Fibroblast of lung (primary cell): ENCODE results near the gene ERCC8. TPM values are rescaled to one million over a fixed set of nuclear protein-coding genes. Genes with fewer than 3 reads are reported as not detected.

Source experiments
- DNase-seq, 2 donors: peaks; one replicate each; pipeline versions ENCODE4 v3.0.0 to v3.0.0-alpha.2; 2010; ENCODE audit warnings: low read depth in 2 of 2
- H2AFZ ChIP-seq: 2 replicates; pipeline ENCODE4 v1.5.1; 2012; ENCODE audit warnings: low read length, control low read depth, inconsistent platforms
- H3K27ac ChIP-seq: 2 replicates; pipeline ENCODE4 v1.5.1; 2011; ENCODE audit warnings: low read length, control low read depth; ENCODE audit not compliant: insufficient read depth
- H3K27me3 ChIP-seq: 2 replicates; pipeline ENCODE4 v1.5.1; 2011; ENCODE audit warnings: mild to moderate bottlenecking, low read length; ENCODE audit not compliant: control insufficient read depth, insufficient read depth
- H3K36me3 ChIP-seq: 2 replicates; pipeline ENCODE4 v1.5.1; 2011; ENCODE audit warnings: low read length; ENCODE audit not compliant: control insufficient read depth, insufficient read depth
- H3K4me1 ChIP-seq: 2 replicates; pipeline ENCODE4 v1.5.1; 2011; ENCODE audit warnings: low read length; ENCODE audit not compliant: control insufficient read depth, insufficient read depth; ENCODE audit errors: extremely low read depth
- H3K4me2 ChIP-seq: 2 replicates; pipeline ENCODE4 v1.5.1; 2011; ENCODE audit warnings: low read length, control low read depth; ENCODE audit not compliant: insufficient read depth; ENCODE audit errors: extremely low read depth
- H3K4me3 ChIP-seq, 4 experiments: fragments of 200-600 bp in 1 of 4; sonication (generic) in 1 of 4; replicated peaks in 1 of 4; 2 replicates each; pipeline ENCODE4 v1.5.1; 2011 to 2016; ENCODE audit warnings: low read length in 4 of 4, low read depth in 3 of 4, mild to moderate bottlenecking in 3 of 4, control low read depth in 2 of 4, inconsistent platforms in 1 of 4, mixed read lengths in 1 of 4; ENCODE audit not compliant: insufficient read depth in 1 of 4; ENCODE audit errors: control extremely low read depth in 1 of 4
- H3K79me2 ChIP-seq: 2 replicates; pipeline ENCODE4 v1.5.1; 2012; ENCODE audit warnings: mild to moderate bottlenecking, low read length, inconsistent platforms; ENCODE audit not compliant: control insufficient read depth, insufficient read depth
- H3K9ac ChIP-seq: 2 replicates; pipeline ENCODE4 v1.5.1; 2011; ENCODE audit warnings: mild to moderate bottlenecking, low read length, control low read depth; ENCODE audit not compliant: insufficient read depth
- H3K9me3 ChIP-seq: 2 replicates; pipeline ENCODE4 v1.5.1; 2012; ENCODE audit warnings: low read depth, low read length; ENCODE audit not compliant: control insufficient read depth, insufficient read depth
- H4K20me1 ChIP-seq: 2 replicates; pipeline ENCODE4 v1.5.1; 2011; ENCODE audit warnings: low read length; ENCODE audit not compliant: control insufficient read depth, insufficient read depth; ENCODE audit errors: extremely low read depth
- EZH2 ChIP-seq: IDR thresholded peaks from 2 replicates; pipeline ENCODE4 v1.5.1; 2012; ENCODE audit warnings: low read length, control low read depth, mild to moderate bottlenecking; ENCODE audit errors: missing control alignments
- polyA plus RNA-seq, 2 donors: library from polyadenylated mRNA; depleted of rRNA in 1 of 2; stranded (reverse) in 1 of 2; unstranded in 1 of 2; fragments of >200 nt; gene quantifications; 2 replicates each; pipeline ENCODE4 v1.2.1, GENCODE V29; 2011 to 2012; ENCODE audit warnings: missing spikeins in 1 of 2
- total RNA-seq: library from RNA; depleted of rRNA; stranded (reverse); fragments of >200 nt; gene quantifications from 2 replicates; pipeline ENCODE4 v1.2.1, GENCODE V29; 2014
- TF ChIP-seq, protein P1 (sequence below), 2 donors: IDR thresholded peaks in 1 of 2; conservative IDR thresholded peaks in 1 of 2; 1 replicate in 1 of 2; 2 replicates in 1 of 2; pipeline ENCODE4 v1.5.1; 2011 to 2012; ENCODE audit warnings: low read length in 2 of 2, control low read depth in 1 of 2, inconsistent platforms in 1 of 2, low read depth in 1 of 2, mild to moderate bottlenecking in 1 of 2

Gene ERCC8
- total and polyA plus RNA-seq, 2 donors (not counting 1 experiment from before 2014, with no cell fraction given), result 16.3 to 23.7 TPM

DNA sequence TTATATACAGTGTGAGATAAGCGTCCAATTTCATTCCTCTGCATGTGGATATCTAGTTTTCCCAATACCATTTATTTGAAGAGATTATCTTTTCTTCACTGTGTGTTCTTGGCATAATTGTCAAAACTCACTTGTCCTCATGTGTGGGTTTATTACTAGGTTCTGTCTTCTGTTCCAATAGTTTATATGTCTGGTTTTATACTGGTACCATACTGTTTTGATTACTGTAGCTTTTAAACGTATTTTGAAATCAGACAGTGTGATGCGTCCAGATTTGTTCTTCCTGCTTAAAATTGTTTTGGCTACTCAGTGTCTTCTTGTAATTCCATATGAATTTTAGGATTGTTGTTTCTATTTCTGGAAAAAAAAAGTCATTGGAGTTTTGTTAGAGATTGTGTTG is 10.4 kb upstream of the ERCC8 start:
- no peak overlapping the region for H3K27ac ChIP-seq
- no peak overlapping the region for H3K4me2 ChIP-seq
- H3K9ac ChIP-seq, result no peak overlapping the region
- no peaks in the 10 kb centered on the region for H3K4me1 ChIP-seq
- no peak overlapping the region for H3K4me3 ChIP-seq
- no peak for TF ChIP-seq EZH2
- TF ChIP-seq, protein P1, sequence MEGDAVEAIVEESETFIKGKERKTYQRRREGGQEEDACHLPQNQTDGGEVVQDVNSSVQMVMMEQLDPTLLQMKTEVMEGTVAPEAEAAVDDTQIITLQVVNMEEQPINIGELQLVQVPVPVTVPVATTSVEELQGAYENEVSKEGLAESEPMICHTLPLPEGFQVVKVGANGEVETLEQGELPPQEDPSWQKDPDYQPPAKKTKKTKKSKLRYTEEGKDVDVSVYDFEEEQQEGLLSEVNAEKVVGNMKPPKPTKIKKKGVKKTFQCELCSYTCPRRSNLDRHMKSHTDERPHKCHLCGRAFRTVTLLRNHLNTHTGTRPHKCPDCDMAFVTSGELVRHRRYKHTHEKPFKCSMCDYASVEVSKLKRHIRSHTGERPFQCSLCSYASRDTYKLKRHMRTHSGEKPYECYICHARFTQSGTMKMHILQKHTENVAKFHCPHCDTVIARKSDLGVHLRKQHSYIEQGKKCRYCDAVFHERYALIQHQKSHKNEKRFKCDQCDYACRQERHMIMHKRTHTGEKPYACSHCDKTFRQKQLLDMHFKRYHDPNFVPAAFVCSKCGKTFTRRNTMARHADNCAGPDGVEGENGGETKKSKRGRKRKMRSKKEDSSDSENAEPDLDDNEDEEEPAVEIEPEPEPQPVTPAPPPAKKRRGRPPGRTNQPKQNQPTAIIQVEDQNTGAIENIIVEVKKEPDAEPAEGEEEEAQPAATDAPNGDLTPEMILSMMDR (conservative IDR thresholded peaks at IDR 0.05 in 1 of 2, IDR thresholded peaks at IDR 0.05 in 1 of 2; ENCODE audit: low read depth in 1 of 2, low read length in 2 of 2), result no peak
- no peaks in the 10 kb centered on the region for H3K27me3 ChIP-seq
- no peak overlapping the region for H2AFZ ChIP-seq
- peaks cover 19% of the 10 kb centered on the region for H3K79me2 ChIP-seq
- no peaks in the 10 kb centered on the region for H3K36me3 ChIP-seq
- no peaks in the 10 kb centered on the region for H3K9me3 ChIP-seq
- no peaks in the 10 kb centered on the region for H4K20me1 ChIP-seq
- no peak for DNase-seq

DNA sequence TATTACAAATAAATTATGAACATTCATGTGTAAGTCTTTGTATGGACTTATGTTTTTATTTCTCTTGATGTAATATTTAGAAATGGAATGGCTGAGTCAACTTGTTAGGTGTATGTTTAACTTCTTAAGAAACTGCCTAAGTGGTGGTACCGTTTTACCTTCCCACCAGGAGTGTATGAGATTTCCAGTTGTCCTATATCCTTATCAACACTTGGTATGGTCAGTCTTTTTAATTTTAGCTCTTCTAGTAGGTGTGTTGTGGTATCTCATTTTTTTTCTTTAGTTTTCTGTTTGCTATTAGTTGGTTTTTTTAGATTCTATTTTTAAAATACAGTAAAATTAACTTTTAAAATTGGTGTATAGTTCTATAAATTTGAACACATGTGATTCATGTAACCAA is 3.9 kb upstream of the ERCC8 start:
- peaks cover 46% of the 10 kb centered on the region for H3K79me2 ChIP-seq
- no peaks in the 10 kb centered on the region for H3K27me3 ChIP-seq
- H2AFZ ChIP-seq, result no peak overlapping the region
- H3K4me1 ChIP-seq, result no peaks in the 10 kb centered on the region
- no peak for TF ChIP-seq EZH2
- TF ChIP-seq, protein P1 (conservative IDR thresholded peaks at IDR 0.05 in 1 of 2, IDR thresholded peaks at IDR 0.05 in 1 of 2; ENCODE audit: low read depth in 1 of 2, low read length in 2 of 2), result no peak
- no peak overlapping the region for H3K4me2 ChIP-seq
- H3K9ac ChIP-seq, result no peak overlapping the region
- no peak for DNase-seq
- no peaks in the 10 kb centered on the region for H4K20me1 ChIP-seq
- H3K27ac ChIP-seq, result no peak overlapping the region
- H3K9me3 ChIP-seq, result no peaks in the 10 kb centered on the region
- no peak overlapping the region for H3K4me3 ChIP-seq
- H3K36me3 ChIP-seq, result no peaks in the 10 kb centered on the region

DNA sequence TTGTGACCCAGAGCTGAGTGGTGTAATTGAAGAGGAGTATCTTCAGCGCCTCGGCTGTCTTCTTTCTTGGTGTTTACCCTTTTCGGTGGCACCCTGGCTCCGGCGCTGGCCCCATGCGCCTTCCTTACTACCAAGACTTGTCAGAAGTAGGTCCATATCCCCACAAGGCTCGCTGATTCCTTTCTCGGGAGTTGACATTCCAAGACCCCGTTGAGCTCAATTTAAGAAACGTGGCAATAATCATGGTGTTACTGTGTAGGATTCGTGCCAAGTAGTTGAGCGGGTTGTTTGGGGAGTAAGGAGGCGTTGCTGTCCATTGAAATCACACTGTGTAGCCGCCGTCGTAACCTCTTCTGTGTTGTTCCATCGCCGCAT is 930 bp upstream of the ERCC8 start:
- H3K9ac ChIP-seq, result peak overlapping the region; percentile 86
- H2AFZ ChIP-seq, result peak overlapping the region; percentile 100
- H3K36me3 ChIP-seq, result no peaks in the 10 kb centered on the region
- H3K4me2 ChIP-seq, result peak overlapping the region; percentile 98
- no peaks in the 10 kb centered on the region for H3K9me3 ChIP-seq
- DNase-seq, result peak; percentile 66 to 67
- peak overlapping the region; percentile 88 for H3K27ac ChIP-seq
- H3K4me3 ChIP-seq, result peak overlapping the region; percentile 72 to 99 (median 85)
- H3K27me3 ChIP-seq, result no peaks in the 10 kb centered on the region
- peaks cover 49% of the 10 kb centered on the region for H3K79me2 ChIP-seq
- H4K20me1 ChIP-seq, result no peaks in the 10 kb centered on the region
- H3K4me1 ChIP-seq, result no peaks in the 10 kb centered on the region
- TF ChIP-seq, protein P1 (conservative IDR thresholded peaks at IDR 0.05 in 1 of 2, IDR thresholded peaks at IDR 0.05 in 1 of 2; ENCODE audit: low read depth in 1 of 2, low read length in 2 of 2), result no peak
- TF ChIP-seq EZH2, result no peak
